ENCODE data around the gene TRANK1.

DNA sequence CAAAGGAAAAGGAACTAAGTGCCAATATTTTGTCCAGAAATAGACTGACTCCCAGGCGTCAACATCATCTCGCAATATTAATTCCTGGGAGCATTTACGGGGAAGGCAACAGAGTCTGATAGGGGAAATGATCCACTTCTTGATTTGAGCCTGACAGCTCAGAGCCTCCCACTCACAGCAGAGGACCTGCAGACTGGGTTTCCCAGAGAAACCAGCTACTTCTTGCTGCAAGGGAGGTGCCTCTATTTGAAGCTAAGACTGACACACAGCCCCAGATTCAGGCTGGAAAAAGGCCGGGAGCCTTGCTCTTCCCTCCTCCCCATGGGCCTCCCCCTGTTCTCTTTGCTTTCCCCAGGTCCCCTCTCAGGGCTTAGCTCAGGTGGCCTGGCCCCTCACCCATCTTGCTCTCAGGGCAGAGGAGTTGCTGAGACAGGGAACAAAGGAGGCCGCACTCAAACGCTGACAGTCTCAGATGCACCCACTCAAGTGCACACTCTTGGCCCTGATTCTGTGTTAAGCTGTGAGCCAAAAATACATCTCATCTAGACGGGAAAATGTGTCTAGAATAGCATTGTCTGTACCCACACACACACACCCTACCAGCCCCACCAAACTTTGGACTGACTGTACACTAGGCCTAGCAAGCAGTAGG is 130.7 kb downstream of the TRANK1 start:
- no peak for TF ChIP-seq POLR2A (IDR thresholded peaks at IDR 0.05; ENCODE audit: control extremely low read depth in 1 of 2, low read depth in 2 of 2, low read length in 2 of 2)
- TF ChIP-seq, protein P1, sequence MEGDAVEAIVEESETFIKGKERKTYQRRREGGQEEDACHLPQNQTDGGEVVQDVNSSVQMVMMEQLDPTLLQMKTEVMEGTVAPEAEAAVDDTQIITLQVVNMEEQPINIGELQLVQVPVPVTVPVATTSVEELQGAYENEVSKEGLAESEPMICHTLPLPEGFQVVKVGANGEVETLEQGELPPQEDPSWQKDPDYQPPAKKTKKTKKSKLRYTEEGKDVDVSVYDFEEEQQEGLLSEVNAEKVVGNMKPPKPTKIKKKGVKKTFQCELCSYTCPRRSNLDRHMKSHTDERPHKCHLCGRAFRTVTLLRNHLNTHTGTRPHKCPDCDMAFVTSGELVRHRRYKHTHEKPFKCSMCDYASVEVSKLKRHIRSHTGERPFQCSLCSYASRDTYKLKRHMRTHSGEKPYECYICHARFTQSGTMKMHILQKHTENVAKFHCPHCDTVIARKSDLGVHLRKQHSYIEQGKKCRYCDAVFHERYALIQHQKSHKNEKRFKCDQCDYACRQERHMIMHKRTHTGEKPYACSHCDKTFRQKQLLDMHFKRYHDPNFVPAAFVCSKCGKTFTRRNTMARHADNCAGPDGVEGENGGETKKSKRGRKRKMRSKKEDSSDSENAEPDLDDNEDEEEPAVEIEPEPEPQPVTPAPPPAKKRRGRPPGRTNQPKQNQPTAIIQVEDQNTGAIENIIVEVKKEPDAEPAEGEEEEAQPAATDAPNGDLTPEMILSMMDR (IDR thresholded peaks at IDR 0.05; ENCODE audit: control extremely low read depth in 1 of 3, insufficient read depth in 1 of 3, low read depth in 1 of 3, low read length in 3 of 3): no peak
- TF ChIP-seq, protein P2, sequence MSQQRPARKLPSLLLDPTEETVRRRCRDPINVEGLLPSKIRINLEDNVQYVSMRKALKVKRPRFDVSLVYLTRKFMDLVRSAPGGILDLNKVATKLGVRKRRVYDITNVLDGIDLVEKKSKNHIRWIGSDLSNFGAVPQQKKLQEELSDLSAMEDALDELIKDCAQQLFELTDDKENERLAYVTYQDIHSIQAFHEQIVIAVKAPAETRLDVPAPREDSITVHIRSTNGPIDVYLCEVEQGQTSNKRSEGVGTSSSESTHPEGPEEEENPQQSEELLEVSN (IDR thresholded peaks at IDR 0.05): no peak

Data from H1 (cell line).